OCI-M2 (cell line): Measurements from ENCODE around the gene CLMN.

Experiments
- DNase-seq: peaks from one replicate; lab custom pipeline; 2025; ENCODE audit not compliant: unreplicated experiment; lab: John Stamatoyannopoulos, UW

The CLMN gene

DNA sequence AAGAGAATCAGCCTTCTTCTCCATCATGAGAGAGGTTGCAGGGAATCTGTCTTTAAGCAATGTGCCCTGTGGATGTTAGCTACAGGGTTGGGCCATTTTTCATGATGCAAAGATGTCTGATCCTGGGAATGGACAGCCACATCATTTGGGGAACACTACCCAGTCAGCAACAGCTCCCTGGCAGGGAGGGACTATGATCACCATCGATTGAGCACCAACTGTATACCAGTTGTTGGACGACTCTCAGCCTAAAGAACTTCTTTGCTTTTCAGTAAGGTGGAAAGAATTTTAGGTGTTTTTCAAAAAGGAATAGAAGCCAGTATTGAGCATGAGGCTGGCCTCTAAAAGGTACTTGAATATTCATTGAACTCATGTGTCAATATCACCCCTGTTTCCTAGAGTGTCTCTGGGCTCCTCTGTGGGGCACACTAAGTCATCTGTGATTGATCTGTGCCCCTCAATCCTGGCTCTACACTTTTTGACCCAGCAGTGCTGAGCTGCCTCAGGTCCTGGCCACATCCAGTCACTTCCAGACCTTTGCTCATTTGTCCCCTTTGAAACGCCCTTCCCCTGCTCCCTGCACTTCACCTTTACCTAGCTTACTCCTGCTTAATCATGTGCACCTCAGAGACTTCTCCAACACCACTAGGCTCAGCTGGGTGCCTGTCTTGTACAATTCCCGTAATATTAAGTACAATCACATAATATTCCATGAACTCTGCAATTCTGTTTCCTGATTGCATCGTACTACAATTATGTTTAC, 2.2 kb upstream of the CLMN start:
- no peak for DNase-seq

DNA sequence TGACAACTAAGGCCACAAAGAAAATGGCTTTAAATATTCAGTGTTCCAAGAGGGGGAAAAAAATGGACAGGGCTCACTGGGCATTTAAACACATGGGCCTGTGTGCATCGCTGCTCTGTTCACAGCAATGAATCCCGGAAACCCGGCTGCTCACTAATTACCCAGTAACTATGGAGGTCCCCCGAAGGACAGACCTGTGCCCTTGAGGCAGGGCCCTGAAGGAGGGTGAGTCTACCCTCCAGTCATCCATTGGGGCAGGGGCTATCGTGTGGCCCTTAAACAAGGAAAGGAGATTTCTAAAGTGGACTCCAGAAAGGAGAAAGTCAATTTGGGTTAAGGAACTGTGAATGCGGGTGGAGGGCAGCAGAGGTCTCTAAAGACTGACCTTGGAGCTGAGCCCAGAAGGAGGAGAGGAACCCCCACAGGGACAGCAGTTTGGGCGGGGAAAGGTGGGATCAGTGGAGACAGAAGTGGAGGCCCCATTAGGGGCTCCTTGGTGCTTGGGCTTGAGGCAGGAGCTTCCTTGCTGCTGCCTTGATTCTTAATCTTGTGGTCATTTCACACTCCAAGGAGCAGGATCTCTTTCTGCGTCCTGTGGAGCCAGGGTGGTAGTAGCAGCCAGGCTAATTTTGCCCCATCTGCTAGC, 1.4 kb upstream of the CLMN start:
- DNase-seq: no peak

DNA sequence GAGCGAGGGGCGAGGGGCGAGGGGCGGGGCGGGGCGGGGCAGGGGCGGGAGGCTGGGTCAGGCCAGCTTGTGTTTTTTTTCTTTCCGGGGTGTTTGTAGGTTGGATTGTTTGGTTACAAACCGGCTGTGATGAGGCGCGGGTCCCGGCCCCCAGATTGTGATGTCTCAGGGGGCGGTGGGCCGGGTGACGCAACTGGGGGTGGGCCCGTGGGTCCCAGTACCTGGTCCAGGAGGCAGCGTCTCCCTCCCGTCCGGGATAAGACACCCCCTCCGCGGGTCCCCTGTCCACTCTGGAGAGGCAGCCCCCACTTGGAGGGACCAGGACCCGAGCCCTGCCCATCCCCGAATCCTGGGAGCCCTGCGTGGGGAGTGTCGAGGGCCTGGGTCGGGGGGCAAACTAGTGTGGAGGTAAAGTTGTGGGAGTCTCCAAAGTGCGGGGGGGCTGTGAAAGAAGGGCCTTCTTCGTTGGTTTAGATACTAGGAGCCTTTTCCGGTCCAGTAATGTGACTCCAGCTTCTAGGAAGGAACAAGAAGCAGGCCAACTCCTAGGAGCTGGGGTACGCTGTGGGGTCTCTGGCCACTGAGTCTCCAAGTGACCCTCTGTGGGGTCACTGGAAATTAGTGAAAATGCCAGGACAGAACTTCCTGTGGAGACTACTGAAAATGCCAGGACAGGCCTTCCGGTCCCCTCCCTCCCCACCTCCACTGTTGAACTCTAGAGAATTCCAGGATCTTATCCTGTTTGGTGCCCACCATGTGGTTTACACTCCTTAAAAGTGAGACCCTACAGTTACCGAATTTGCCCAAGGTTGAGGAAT, 579 bp upstream of the CLMN start:
- DNase-seq: no peak

DNA sequence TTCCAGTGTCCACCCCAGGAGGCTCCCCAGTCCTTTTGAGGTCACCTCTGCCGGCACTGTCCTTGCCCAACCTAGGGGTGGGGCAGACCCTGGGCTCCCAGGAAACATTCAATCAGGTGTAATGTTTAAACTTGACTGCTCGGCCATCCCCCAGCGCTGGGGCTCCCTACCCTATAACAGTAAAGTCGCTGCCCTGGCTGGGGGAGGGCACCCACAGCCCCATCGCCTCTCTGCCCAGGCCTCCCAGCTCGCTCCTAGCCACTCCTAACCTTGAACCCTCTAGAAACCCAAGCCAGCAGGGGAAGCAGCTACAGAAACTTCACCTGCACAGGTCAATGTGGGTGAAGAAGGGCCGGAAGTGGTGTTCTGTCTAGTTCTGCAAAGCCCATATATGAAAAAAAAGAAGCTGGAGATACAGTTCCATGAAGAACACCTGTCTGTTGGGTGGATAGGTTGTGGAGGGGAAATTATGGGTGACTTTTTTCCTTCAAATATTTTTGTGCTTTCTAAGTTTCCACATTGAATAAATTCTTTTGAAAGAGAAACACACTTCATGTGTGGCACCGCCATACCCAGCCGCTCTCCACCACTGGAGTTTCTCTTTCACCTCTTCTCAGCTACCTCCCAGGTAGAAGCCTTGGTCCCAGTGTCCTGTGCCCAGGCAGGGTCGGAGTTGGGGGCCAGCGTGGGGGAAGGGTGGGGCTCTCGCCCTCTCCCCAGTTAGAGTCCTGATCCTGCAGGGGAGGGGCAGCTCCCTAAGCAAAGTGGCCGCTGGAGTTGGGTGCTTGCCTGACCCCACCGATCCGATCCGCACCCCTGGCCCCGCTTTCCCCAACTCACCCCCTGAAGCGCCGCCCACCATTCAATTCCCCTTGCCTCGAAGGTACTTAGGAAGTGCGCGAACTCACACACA, 1.1 kb downstream of the CLMN start:
- DNase-seq: no peak

DNA sequence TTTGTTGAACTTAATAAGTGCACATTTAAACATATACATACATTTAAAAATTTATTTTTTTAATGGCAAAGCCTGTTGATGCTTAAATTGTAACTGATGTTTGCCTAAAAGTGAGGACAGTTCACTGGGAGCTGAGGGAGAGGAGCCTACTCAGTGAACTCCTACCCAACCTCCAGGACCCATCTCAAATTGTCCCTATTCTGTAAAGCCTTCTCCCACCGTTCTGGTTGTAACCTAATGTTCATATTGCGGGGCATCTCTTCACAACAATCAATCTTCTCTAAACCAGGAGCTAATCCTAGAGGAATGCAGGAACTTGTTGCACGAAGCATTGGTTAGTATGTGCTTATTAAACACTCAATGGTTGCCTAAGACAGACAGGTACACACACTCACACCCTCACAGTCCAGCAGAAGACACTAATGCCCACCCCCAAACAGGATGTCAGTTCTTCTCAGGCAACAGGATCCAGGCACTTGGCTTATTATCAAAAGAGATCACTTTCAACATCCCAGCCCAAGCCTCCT, 1.8 kb downstream of the CLMN start:
- no peak for DNase-seq

DNA sequence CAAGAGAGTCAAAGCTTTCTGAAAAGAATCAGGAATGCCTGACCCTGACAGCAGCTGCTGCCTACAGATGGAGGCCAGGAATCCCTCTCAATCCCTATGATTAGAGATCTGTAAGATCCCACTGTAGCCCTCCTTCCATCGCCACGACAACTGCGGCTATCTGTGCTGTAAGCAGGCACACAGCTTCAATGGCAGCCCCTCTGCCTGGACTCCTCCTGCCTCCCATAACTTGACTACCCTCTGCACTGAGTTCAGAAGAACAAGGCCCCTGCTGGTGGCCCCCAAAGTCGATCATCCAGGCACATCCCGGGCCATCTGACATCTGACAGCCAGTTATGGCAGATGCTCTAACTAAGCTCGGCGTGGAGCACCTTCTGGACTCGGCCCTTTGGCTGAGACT, 2.9 kb downstream of the CLMN start:
- DNase-seq: no peak

DNA sequence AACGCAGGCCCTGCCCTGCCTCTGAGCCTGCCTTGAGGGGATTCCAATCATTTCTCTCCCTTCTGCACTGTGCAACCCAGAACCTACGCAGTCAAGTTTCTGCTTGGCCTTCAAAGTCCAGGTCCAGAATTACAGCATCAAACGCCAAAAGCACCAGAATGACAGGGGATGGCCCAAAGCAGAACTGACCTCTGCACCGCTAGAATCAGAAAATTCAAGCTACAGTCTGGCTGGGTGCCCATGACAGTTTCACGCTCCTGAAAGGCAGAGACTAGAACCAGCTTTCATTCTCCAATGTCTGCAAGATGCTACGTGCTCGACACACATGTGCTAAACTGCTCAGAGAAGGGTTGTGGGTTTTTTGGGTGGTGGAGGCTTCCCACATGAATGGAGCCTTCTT, 4.1 kb downstream of the CLMN start:
- no peak for DNase-seq

DNA sequence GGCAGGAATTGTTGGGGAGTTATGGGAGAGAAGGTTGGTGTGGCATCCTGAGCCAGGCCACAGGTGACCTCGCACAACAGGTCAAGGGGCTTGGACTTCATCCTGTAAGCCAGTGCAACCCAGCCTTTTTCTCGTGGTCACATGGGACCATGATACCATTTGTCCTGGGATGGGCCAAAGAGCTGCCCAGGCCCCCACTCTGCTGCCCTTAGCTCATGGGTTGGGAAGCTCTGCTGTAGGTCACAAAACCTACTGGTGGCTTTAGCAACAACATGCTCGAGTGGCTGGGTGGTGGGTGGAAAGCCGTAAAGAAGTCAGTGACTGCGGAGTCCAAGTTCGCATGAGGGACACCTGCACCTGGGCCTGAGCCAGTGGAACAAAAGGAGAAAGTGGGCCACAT, 4.6 kb downstream of the CLMN start:
- DNase-seq: no peak

DNA sequence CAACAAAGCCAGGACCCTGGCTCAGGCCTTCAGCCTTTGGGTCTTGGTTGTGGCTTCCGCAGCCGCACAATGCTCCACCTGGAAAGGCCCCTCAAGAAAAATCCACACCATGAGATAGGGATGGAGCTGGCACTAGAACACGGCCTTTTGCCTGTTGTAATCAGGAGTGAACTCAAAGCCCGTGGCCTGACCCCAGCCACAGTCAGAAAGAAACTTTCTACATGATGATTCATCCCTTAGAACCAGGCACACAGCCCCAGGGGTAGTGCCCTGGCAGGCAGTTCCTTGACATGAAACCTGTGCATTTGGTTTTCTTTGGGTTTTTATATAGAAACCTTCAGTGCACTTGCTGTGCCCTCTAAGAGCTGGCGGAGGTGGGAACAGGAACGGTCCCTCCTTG, 5.1 kb downstream of the CLMN start:
- DNase-seq: no peak

DNA sequence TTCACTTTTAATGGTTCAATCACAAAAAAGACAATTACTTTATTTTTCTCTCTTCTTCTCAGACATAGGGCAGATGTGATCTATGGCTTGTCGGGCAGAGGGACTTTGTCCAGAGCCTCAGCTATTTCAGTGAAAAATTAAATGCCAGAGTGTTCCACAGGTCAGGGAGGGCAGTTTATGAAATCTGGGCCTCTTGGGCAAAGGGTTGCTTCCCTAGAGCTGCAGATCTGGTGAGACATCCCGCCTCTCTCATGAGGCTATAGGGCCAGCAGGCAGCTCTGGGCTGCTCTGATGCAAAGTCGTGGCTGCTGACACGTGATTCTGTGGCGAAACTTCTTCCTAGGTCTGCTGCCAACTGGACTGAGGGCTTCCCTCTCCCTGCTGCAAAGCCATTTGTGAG, 6.0 kb downstream of the CLMN start:
- no peak for DNase-seq

DNA sequence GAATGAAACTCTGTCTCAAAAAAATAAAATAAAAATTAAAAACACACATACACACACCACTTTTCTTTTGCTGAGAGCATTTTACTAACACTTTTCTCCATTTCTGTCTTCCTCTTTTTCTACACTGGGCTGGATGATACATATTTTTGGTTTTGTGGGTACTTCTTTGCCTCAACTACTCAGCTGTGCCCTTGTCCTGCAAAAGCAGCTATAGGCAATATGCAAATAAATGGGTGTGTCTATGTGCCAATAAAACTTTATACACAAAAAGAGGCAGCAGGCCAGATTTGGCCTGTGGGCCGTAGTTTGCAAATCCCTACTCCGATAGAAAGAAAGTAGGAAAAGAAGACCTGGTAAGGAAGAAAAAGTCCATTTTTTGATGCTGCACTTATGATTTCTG, 6.5 kb downstream of the CLMN start:
- DNase-seq: no peak

DNA sequence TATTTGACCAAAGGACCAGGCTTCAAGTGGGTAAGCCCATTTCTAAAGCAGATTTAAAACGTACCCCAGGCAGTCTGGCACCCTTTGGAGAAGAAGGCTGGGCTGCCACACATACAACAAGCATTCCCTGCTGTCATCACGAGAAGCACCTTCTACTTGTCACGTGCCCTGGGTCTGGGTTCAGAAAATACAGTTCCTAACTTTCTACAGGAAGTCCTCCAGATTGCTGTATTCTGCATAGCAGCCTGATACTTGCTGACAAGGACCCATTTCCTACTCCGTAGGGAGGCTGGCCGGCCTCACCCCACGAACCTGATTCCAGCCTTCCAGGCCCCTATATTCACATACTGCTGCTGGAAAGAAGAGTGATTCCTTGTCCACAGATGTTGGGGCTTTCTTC, 7.4 kb downstream of the CLMN start:
- DNase-seq: no peak

DNA sequence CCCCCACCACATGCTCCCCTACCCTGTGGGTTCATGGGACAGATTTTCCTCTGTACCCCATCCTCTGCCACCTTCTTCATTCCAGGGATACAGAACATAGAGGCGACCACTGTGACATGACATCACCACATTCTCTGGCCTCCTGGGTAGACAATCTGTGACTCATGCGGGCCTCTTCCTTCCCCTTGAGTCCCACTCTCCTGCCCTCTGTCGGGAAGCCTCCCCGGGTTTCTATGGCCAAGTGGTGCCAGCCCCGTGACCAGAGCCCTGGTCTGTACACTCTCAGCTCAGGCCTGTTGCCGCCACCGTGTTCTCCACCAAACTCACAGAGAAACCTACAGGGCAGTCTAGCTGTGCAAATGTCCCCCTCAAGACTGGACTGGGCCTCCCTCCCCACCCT, 8.0 kb downstream of the CLMN start:
- no peak for DNase-seq

DNA sequence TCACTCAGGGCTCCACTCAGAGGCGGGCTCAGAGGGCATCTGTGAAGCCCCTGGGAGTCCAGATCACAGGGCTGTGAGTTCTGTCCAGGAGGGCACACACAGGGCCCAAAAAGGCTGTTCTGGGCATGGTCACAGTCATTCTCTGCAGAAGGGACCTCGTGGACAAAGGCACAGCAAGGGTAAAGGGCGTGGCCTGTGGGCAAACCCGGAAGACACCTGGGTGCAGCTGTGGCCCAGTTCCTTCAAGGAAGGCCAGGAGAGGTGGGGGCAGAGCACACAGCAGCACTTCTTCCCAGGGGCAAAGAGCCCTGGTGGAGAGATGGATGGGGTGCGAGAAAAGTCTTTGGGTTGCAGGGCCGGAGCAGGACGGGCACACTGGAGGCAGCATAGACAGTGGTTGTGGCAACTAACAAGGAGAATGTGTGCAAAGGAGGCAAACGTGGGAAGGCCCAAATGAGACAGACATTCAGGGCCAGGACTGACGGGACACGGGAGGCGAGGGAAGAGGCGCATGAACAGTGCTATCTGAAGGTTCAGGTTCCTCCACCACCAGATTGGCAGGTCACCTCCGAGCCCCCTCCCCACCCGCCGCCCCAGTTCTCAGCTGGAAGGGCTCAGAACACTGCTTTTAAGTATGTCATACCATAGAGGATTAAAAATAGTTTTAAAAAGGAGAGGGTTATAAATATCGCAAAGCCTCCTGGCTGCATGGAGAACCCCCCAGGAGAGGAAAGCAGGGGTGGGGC, 8.9 kb downstream of the CLMN start:
- no peak for DNase-seq

DNA sequence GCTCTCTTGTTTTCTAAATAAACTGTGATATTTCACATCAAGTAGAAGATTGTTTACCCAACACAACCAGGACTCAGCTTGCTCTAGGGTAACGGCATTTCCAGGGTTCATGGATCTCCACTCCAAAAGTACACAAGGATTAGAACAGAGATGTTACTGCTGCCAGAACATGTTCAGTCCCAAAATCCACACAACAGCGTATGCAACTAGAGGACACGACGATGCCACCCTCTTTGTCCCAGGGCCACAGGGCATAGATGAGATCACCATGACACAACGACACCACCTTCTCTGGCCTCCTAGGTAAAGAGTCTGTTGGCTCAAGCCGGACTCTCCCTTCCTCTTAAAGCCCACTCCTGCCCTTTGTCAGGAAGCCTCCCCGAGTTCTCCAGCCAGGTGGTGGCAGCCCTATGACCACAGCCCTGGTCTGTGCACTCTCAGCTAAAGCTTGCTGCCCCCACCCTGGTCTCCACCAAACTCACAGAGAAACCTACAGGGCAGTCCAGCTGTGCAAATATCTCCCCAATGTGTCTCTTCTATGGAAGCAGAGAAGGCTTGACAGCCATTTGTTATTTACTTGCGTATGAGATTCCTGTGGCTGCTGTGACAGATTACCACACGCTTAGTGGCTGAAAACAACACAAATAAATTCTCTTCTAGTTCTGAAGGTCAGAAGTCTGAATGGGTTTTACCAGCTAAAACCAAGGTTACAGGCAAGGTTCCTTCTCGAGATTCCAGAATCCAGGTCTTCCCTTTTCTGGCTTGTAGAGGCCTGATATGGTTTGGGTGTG, 10.3 kb downstream of the CLMN start:
- DNase-seq: no peak

DNA sequence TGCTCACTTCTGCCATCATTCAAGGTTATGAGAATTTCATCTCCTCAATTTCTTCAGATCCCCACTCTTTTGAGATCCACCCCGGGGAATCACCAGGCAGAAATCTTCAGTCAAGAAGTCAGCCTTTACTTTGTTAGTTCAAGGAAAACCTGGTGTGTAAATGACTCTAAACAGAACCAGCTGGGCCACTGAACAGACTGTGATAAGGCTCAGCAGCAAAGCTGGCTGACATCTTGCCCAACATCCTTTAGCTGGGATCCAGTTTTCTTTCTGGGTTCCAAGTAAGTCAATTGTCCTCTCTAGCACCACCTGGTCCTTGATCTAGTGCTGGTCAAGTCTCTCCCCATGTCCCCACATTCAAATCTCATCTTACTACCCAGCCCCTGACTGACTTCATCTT, 11.6 kb downstream of the CLMN start:
- DNase-seq: no peak

DNA sequence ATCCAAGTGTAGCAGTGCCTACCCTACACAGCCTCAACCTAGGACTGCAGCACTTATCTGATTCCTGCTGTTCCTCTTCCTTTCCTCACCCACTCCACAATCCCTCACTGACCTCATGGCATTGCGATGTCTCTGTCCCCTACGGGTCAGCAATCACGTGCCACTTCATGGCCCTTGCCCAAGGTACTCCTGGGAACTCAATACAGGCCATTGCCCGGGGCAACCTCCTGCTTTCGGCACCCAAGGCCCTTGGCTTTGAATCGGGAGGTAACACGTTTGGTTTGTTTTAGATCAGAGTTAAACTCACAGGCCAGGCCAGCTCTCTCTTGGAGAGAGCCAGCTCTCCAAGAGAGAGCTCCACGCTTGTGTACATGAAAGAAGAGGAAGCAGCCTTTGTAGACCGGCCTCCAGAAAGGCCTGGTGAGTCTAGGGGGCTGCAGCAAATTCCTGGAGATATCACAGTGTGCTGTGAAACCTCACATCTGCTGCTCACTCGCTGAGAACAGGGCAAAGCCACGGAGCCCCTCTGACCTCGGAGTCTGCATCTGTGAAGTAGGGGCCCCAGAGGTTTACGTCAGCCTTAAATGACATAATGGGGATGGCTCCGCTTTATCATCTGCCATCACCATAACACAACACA, 12.2 kb downstream of the CLMN start:
- no peak for DNase-seq

DNA sequence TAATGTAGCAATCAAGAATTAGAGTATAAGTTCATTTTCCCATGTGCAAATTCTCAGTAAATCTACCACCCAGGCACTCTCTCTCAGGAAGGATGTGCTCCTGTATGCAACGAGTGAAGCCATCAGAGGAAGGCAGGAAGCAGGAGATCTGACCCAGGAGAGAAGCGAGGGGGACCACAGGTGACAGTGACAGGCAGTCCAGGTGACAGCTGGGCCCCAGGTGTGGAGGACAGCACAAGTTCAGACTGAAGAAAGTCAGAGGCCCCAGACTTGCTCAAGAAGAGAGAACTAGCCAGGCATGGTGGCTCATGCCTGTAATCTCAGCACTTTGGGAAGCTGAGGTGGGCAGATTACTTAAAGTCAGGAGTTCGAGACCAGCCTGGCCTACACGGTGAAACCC, 13.8 kb downstream of the CLMN start:
- no peak for DNase-seq

DNA sequence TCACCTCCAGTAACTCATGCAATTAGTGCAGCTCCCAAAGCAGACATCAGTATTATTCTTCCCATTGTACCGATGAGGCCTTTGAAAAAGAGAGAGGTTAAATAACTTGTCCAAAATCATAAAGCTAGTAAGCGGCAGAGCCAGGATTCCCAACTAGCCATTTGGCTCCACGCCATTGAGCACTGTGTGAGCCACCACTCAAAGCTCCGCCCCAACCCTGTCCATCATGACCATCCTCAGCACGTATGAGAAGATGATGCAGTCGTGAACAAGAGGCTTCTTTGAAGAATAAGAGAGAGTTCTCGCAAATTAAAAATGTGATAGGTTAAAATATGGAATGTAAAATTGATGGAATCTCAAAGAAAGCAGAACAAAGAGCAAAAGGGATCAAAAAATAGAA, 14.6 kb downstream of the CLMN start:
- no peak for DNase-seq
